Type B pancreatic cell (in vitro differentiated cells): ENCODE results near the gene CTSC. TPM values are rescaled to one million over a fixed set of nuclear protein-coding genes. Genes with fewer than 3 reads are reported as not detected.

Experiments
- DNase-seq: peaks from one replicate; pipeline ENCODE4 v3.0.0; 2021; ENCODE audit warnings: mixed read lengths; ENCODE audit not compliant: unreplicated experiment; ENCODE audit errors: extremely low spot score
- H3K27ac Mint-ChIP-seq: 2 replicates; pipeline ENCODE4 v1.8.0; 2021; ENCODE audit warnings: mild to moderate bottlenecking, mixed read lengths
- H3K27me3 Mint-ChIP-seq: 2 replicates; pipeline ENCODE4 v1.8.0; 2021; ENCODE audit warnings: mixed read lengths
- H3K36me3 Mint-ChIP-seq: 2 replicates; pipeline ENCODE4 v1.8.0; 2021; ENCODE audit warnings: mixed read lengths
- H3K4me1 Mint-ChIP-seq: one replicate; pipeline ENCODE4 v1.8.0; 2021; ENCODE audit warnings: mixed read lengths; ENCODE audit not compliant: unreplicated experiment
- H3K4me3 Mint-ChIP-seq: 2 replicates; pipeline ENCODE4 v1.8.0; 2021; ENCODE audit warnings: mild to moderate bottlenecking, mixed read lengths
- H3K9me3 Mint-ChIP-seq: 2 replicates; pipeline ENCODE4 v1.8.0; 2021; ENCODE audit warnings: mixed read lengths
- CTCF ChIP-seq: fragments of 200-600 bp; sonication (generic); conservative IDR thresholded peaks from 2 replicates; pipeline ENCODE4 v1.5.0; 2021; ENCODE audit warnings: antibody characterized with exemption, mild to moderate bottlenecking
- total RNA-seq: library from RNA; stranded (reverse); gene quantifications from 2 replicates; pipeline ENCODE4 v1.2.1, GENCODE V29; 2021; ENCODE audit warnings: low replicate concordance

CTSC gene
- total RNA-seq, 1 donor from 2014 or later = 155 TPM

GRCh38 chr11:88378422-88379066 is 41.0 kb upstream of the CTSC start:
- Mint-ChIP-seq H3K27ac (no peak overlapping the region), H3K4me1 (no peaks in the 10 kb centered on the region), H3K36me3 (no peaks in the 10 kb centered on the region), H3K4me3 (no peak overlapping the region), H3K9me3 (no peaks in the 10 kb centered on the region), H3K27me3 (no peaks in the 10 kb centered on the region)
- no peak for TF ChIP-seq CTCF
- no peak for DNase-seq

- no peaks in the 10 kb centered on the region for H3K9me3 Mint-ChIP-seq
- H3K27ac Mint-ChIP-seq = no peak overlapping the region
- no peaks in the 10 kb centered on the region for H3K36me3 Mint-ChIP-seq
- H3K27me3 Mint-ChIP-seq = no peaks in the 10 kb centered on the region
- TF ChIP-seq CTCF = no peak
- H3K4me1 Mint-ChIP-seq = no peaks in the 10 kb centered on the region
- DNase-seq = no peak
- no peak overlapping the region for H3K4me3 Mint-ChIP-seq
Observed at GRCh38 chr11:88377646-88378045, 40.1 kb upstream of the CTSC start.

DNA sequence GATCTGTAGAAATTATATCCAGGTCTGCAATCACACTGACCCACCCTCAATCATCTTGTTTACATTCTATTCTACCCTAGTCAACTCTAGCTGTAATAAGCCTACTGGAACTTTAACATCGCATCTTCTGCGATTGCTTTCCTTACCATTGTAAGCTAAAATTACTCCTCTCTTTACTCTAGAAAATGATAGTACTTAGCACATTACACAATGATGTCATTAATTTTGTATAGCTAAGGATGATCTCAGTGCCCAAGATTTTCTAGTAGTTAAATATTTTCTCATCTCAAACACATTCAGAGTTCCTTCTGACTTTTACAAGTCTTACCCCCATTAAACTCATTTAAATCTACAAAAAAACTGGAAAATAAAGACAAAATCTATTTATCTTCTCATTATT is 39.6 kb upstream of the CTSC start:
- no peaks in the 10 kb centered on the region for H3K9me3 Mint-ChIP-seq
- no peak overlapping the region for H3K4me3 Mint-ChIP-seq

DNA sequence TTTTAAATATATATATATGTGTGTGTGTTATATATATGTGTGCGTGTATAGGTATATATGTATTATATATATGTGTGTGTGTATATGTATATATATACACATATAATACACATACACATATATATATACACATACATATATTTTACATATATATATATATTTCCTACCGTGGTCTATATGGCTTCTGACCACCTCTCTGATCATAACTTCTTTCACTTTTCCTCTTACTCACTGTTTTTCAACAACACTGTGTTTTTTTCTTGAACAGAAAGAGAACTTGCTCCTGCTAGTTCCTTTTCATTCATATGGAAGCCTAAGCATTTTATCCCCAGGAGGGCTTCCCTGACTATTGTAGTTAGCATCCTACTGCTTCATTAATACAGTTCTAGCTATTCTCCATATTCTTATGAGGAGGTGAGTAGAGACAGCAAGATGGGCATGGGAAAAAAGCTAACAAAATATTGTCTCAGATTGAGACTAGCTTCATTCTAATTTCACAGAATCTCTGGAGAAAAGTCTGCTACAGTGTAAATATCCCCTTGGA is 38.5 kb upstream of the CTSC start:
- peaks cover 3% of the 10 kb centered on the region for H3K4me1 Mint-ChIP-seq
- no peak overlapping the region for H3K4me3 Mint-ChIP-seq

More for the DNA sequence above, 39.6 kb upstream of the CTSC start:
- Mint-ChIP-seq H3K4me1 (no peaks in the 10 kb centered on the region), H3K27ac (no peak overlapping the region), H3K27me3 (no peaks in the 10 kb centered on the region), H3K36me3 (no peaks in the 10 kb centered on the region)
- no peak for TF ChIP-seq CTCF
- DNase-seq = no peak

DNA sequence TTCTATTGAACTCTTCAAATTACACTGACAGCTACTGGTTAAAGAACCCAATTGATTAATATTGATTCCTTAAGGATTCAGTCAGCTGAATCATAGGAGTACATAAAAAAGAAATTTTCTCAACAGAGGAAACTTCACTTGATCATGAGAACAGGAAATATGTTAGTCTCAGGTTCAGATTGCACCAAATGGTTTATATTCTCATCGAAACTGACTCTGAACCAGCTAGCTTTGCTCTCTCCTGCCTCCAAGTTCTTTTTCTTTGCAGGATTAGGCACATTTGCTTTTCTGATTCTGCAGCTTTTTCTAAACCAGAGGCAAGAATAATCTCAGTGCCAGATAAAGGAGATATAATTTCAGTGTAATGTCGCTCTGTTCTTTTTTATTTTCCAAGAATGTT is 33.2 kb upstream of the CTSC start:
- H3K27ac Mint-ChIP-seq = no peak overlapping the region
- DNase-seq = no peak
- H3K4me1 Mint-ChIP-seq = peaks cover 6% of the 10 kb centered on the region
- no peak for TF ChIP-seq CTCF
- H3K4me3 Mint-ChIP-seq = no peak overlapping the region
- no peaks in the 10 kb centered on the region for H3K27me3 Mint-ChIP-seq
- no peaks in the 10 kb centered on the region for H3K9me3 Mint-ChIP-seq
- H3K36me3 Mint-ChIP-seq = no peaks in the 10 kb centered on the region

More for the DNA sequence above, 38.5 kb upstream of the CTSC start:
- no peaks in the 10 kb centered on the region for H3K27me3 Mint-ChIP-seq
- no peak for DNase-seq
- H3K9me3 Mint-ChIP-seq = no peaks in the 10 kb centered on the region
- TF ChIP-seq CTCF = no peak
- no peaks in the 10 kb centered on the region for H3K36me3 Mint-ChIP-seq
- no peak overlapping the region for H3K27ac Mint-ChIP-seq
